Stimulated activated naive CD8-positive, alpha-beta T cell treated with anti-CD3 and anti-CD28 coated beads, Interleukin-15, Interleukin-2, amounts not matched to agents 100 ng/mL and 50 ng/mL, for 24 hours (primary cell): ENCODE data around the gene PTGES2.

Experiments
- H3K27ac Mint-ChIP-seq: one replicate; pipeline ENCODE4 v1.8.0; 2021; ENCODE audit warnings: mild to moderate bottlenecking, mixed read lengths
- H3K27me3 Mint-ChIP-seq: one replicate; pipeline ENCODE4 v1.8.0; 2021; ENCODE audit warnings: mixed read lengths
- H3K36me3 Mint-ChIP-seq: one replicate; pipeline ENCODE4 v1.8.0; 2021; ENCODE audit warnings: low read depth, mixed read lengths
- H3K4me1 Mint-ChIP-seq: one replicate; pipeline ENCODE4 v1.8.0; 2021; ENCODE audit warnings: low read depth, mixed read lengths
- H3K4me3 Mint-ChIP-seq: one replicate; pipeline ENCODE4 v1.8.0; 2021; ENCODE audit warnings: mild to moderate bottlenecking, mixed read lengths
- H3K9me3 Mint-ChIP-seq: one replicate; pipeline ENCODE4 v1.8.0; 2021; ENCODE audit warnings: mixed read lengths

Gene PTGES2

DNA sequence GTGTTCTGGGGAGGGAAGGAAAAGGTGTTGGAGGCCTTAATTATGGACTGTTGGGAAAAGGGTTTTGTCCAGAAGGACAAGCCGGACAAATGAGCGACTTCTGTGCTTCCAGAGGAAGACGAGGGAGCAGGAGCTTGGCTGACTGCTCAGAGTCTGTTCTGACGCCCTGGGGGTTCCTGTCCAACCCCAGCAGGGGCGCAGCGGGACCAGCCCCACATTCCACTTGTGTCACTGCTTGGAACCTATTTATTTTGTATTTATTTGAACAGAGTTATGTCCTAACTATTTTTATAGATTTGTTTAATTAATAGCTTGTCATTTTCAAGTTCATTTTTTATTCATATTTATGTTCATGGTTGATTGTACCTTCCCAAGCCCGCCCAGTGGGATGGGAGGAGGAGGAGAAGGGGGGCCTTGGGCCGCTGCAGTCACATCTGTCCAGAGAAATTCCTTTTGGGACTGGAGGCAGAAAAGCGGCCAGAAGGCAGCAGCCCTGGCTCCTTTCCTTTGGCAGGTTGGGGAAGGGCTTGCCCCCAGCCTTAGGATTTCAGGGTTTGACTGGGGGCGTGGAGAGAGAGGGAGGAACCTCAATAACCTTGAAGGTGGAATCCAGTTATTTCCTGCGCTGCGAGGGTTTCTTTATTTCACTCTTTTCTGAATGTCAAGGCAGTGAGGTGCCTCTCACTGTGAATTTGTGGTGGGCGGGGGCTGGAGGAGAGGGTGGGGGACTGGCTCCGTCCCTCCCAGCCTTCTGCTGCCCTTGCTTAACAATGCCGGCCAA lies 19.1 kb downstream of the PTGES2 start:
- Mint-ChIP-seq H3K36me3 (peaks cover 44% of the 10 kb centered on the region), H3K27ac (no peak overlapping the region), H3K27me3 (no peaks in the 10 kb centered on the region), H3K9me3 (no peaks in the 10 kb centered on the region), H3K4me3 (no peak overlapping the region), H3K4me1 (peaks cover 6% of the 10 kb centered on the region)

DNA sequence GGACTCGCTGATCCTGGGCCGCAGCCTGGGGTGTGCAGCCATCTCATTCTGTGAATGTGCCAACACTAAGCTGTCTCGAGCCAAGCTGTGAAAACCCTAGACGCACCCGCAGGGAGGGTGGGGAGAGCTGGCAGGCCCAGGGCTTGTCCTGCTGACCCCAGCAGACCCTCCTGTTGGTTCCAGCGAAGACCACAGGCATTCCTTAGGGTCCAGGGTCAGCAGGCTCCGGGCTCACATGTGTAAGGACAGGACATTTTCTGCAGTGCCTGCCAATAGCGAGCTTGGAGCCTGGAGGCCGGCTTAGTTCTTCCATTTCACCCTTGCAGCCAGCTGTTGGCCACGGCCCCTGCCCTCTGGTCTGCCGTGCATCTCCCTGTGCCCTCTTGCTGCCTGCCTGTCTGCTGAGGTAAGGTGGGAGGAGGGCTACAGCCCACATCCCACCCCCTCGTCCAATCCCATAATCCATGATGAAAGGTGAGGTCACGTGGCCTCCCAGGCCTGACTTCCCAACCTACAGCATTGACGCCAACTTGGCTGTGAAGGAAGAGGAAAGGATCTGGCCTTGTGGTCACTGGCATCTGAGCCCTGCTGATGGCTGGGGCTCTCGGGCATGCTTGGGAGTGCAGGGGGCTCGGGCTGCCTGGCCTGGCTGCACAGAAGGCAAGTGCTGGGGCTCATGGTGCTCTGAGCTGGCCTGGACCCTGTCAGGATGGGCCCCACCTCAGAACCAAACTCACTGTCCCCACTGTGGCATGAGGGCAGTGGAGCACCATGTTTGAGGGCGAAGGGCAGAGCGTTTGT lies 19.9 kb downstream of the PTGES2 start:
- Mint-ChIP-seq H3K4me3 (no peak overlapping the region), H3K36me3 (peaks cover 45% of the 10 kb centered on the region), H3K27me3 (no peaks in the 10 kb centered on the region), H3K27ac (peak overlapping the region; percentile 28), H3K4me1 (peaks cover 14% of the 10 kb centered on the region), H3K9me3 (no peaks in the 10 kb centered on the region)

DNA sequence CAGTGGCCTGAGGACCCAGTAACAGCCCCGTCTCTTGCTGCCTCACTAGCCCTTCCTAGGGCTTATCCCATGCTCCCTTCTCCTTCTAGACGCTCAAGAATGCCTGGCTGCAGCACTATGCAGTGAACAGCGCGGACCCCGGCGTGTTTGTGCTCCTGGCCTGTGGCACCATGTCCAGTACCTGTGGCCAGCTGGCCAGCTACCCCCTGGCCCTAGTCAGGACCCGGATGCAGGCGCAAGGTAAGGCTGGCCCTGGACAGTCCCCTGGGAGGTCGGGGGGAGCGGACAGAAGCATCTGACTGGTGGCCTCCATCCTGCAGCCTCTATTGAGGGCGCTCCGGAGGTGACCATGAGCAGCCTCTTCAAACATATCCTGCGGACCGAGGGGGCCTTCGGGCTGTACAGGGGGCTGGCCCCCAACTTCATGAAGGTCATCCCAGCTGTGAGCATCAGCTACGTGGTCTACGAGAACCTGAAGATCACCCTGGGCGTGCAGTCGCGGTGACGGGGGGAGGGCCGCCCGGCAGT lies 20.5 kb downstream of the PTGES2 start:
- no peaks in the 10 kb centered on the region for H3K9me3 Mint-ChIP-seq
- H3K4me1 Mint-ChIP-seq = peaks cover 21% of the 10 kb centered on the region
- no peak overlapping the region for H3K27ac Mint-ChIP-seq
- H3K4me3 Mint-ChIP-seq = no peak overlapping the region
- peaks cover 52% of the 10 kb centered on the region for H3K36me3 Mint-ChIP-seq
- no peaks in the 10 kb centered on the region for H3K27me3 Mint-ChIP-seq

DNA sequence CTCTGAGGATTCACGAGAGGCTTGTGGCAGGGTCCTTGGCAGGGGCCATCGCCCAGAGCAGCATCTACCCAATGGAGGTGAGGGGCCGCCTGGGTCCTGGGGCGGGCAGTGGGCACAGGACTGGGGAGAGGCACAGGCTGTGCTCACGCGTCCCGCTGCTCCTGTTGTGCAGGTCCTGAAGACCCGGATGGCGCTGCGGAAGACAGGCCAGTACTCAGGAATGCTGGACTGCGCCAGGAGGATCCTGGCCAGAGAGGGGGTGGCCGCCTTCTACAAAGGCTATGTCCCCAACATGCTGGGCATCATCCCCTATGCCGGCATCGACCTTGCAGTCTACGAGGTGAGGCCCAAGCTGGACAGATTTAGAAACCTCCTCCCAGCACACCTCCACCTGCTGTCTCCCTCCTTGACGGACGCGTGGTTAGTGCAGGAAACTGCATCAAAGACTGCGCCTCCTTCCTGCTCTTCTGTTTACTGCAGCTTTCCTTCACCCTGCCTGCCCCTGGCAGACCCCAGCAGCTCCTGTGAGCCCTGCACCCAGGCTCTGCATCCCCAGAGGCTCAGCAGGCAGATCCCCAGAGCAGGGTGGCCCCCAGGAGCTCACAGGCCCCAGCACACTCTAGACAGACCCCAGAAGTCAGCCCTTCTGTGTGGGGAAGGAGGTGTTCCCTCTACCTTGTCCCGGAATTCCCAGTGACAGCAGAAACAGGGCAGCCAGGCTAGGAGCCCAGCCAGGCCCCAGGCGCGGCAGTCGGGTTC lies 21.2 kb downstream of the PTGES2 start:
- Mint-ChIP-seq H3K4me1 (peaks cover 22% of the 10 kb centered on the region), H3K36me3 (peaks cover 52% of the 10 kb centered on the region), H3K27me3 (no peaks in the 10 kb centered on the region), H3K4me3 (no peak overlapping the region), H3K27ac (peak overlapping the region; percentile 41), H3K9me3 (no peaks in the 10 kb centered on the region)

DNA sequence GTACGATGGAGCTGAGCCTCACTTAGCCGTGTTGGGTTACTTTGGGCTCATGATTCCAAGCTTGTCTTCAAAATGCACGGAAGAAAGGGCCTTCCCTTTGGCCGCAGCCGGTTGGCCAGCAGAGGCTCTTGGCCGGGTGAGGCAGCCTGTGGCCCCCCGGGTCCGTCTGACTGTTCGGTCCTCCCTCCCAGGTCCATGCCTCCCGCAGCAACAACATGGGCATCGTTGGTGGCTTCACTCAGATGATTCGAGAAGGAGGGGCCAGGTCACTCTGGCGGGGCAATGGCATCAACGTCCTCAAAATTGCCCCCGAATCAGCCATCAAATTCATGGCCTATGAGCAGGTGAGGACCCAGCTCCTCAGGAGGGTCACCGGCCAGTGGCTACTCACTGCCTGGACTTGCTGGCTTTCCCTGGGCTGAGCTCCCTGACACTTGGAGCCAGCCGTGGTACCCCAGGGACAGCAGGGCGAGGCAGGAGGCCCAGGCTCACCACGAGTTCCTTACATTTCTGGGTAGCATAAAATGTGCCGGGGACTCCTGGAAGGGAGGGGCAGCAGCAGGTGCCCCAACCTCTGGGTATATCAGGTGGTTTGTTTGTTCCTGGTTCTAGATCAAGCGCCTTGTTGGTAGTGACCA lies 21.9 kb downstream of the PTGES2 start:
- no peaks in the 10 kb centered on the region for H3K27me3 Mint-ChIP-seq
- no peak overlapping the region for H3K4me3 Mint-ChIP-seq
- peaks cover 26% of the 10 kb centered on the region for H3K4me1 Mint-ChIP-seq
- no peak overlapping the region for H3K27ac Mint-ChIP-seq
- no peaks in the 10 kb centered on the region for H3K9me3 Mint-ChIP-seq
- H3K36me3 Mint-ChIP-seq = peaks cover 55% of the 10 kb centered on the region

DNA sequence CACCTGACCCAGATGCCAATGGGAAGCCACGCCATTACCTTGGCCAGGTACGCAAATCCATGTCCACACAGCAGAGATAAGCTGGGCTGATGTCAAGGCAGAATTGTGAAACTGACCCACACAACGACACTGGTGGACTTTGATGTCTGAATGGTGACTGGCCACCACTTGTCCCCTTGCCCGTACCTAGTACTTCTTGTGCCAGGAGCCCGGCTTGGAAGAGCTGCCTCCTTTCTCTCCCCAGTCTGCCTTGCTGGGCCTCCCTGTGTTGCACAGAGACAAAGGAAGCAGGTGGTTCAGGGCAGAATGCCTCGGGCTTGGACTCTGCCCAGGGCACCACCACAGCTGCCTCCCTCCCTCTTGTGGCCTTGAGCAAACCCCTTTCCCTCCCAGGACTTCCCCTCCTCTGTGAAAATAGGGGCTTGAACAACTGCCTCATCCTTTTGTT lies 23.3 kb downstream of the PTGES2 start:
- H3K4me1 Mint-ChIP-seq = peaks cover 38% of the 10 kb centered on the region
- H3K9me3 Mint-ChIP-seq = no peaks in the 10 kb centered on the region
- peaks cover 48% of the 10 kb centered on the region for H3K36me3 Mint-ChIP-seq
- no peaks in the 10 kb centered on the region for H3K27me3 Mint-ChIP-seq
- no peak overlapping the region for H3K27ac Mint-ChIP-seq
- no peak overlapping the region for H3K4me3 Mint-ChIP-seq

DNA sequence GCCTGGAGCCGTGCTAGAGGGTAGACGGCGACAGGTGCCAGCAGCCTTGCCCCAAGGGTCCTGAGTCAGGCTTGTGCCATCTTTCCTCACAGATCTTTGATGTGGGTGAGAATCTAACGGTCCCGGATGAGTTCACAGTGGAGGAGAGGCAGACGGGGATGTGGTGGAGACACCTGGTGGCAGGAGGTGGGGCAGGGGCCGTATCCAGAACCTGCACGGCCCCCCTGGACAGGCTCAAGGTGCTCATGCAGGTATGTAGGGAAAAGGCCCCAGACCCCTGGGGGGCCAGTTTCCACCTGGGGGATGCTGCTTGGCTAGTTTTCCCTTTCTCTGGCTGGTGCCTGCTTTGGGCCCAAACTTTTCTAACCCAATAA lies 24.0 kb downstream of the PTGES2 start:
- H3K36me3 Mint-ChIP-seq = peaks cover 48% of the 10 kb centered on the region
- no peaks in the 10 kb centered on the region for H3K27me3 Mint-ChIP-seq

DNA sequence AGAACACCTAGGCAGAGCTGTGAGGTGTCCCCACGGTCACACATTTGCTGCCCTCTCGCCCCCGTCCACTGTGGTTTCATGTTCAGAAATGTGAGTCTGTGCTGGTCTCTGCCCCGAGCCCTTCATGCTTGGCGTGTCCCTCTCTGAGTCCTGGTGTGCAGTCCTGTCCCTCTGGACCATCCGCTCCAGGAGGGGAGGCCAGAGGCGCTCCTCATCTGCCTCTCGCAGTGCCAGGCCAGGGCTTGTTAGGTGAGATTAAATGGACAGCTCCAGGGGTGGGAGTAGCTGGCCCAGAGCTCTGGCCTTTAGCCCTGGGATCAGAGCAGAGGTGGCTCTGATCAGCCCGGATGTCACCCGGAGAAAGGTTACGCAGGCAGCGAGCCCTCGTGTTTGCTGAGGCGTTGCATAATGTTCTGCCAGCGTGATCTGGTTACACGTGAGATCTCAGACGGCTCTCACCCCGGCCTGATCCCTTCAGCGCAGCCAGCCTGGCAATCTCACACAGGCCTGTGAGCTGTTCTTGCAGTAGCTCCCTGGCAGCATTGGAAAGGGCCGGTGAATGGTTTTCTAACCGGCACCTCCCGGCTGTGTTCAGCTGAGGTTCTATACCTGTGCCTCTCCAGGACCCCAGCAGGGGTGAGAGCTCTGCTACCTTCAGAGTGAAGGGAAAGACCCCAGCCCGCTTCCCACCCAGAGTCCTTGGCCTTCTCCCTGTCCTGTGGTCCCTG lies 24.5 kb downstream of the PTGES2 start:
- H3K4me3 Mint-ChIP-seq = no peak overlapping the region
- H3K4me1 Mint-ChIP-seq = peaks cover 50% of the 10 kb centered on the region
- no peaks in the 10 kb centered on the region for H3K27me3 Mint-ChIP-seq
- H3K36me3 Mint-ChIP-seq = peaks cover 47% of the 10 kb centered on the region
- H3K9me3 Mint-ChIP-seq = no peaks in the 10 kb centered on the region
- peak overlapping the region; percentile 45 for H3K27ac Mint-ChIP-seq

More for the DNA sequence above, 24.0 kb downstream of the PTGES2 start:
- peaks cover 44% of the 10 kb centered on the region for H3K4me1 Mint-ChIP-seq
- no peak overlapping the region for H3K4me3 Mint-ChIP-seq
- H3K27ac Mint-ChIP-seq = no peak overlapping the region
- no peaks in the 10 kb centered on the region for H3K9me3 Mint-ChIP-seq

DNA sequence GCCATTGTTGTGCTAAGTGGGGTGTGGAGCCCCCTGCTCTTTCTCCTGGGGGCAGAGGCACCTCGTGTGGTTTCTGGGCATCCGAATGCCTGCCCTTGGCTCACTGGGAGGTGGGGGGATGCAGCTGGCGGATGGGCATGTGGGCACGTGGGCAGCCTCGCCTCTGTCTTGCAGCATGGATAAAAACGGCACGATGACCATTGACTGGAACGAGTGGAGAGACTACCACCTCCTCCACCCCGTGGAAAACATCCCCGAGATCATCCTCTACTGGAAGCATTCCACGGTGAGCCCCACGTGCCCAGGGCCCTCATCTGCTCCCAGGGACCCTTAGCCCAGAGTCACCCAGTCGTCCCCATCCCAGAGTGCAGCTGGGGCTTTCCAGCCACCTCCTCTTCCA lies 25.3 kb downstream of the PTGES2 start:
- peak overlapping the region; percentile 45 for H3K27ac Mint-ChIP-seq
- no peaks in the 10 kb centered on the region for H3K27me3 Mint-ChIP-seq
- no peaks in the 10 kb centered on the region for H3K9me3 Mint-ChIP-seq
- no peak overlapping the region for H3K4me3 Mint-ChIP-seq
- peaks cover 58% of the 10 kb centered on the region for H3K4me1 Mint-ChIP-seq
- peaks cover 42% of the 10 kb centered on the region for H3K36me3 Mint-ChIP-seq

DNA sequence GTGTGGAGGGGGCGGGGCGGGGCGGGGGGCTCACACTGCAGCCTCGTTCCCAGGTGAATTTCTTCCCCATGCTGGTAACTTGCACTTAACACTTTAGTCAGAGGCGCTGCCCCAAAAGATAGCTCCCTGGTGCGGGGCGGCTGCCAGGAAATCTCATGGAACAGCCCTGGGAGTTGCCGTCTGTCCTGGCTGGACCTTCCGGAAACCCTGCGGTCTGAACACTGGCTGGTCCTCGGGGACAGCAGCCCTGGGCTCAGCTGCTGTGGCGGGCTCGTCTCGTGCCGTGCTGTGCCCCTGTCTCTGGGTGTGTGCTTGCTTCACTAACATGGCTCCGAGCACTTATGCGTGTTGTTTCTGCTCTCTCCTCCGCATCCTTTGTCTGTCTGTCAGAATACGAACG lies 25.8 kb downstream of the PTGES2 start:
- no peaks in the 10 kb centered on the region for H3K9me3 Mint-ChIP-seq
- peaks cover 42% of the 10 kb centered on the region for H3K36me3 Mint-ChIP-seq
- H3K4me3 Mint-ChIP-seq = no peak overlapping the region
- peaks cover 63% of the 10 kb centered on the region for H3K4me1 Mint-ChIP-seq
- H3K27me3 Mint-ChIP-seq = no peaks in the 10 kb centered on the region
- no peak overlapping the region for H3K27ac Mint-ChIP-seq

DNA sequence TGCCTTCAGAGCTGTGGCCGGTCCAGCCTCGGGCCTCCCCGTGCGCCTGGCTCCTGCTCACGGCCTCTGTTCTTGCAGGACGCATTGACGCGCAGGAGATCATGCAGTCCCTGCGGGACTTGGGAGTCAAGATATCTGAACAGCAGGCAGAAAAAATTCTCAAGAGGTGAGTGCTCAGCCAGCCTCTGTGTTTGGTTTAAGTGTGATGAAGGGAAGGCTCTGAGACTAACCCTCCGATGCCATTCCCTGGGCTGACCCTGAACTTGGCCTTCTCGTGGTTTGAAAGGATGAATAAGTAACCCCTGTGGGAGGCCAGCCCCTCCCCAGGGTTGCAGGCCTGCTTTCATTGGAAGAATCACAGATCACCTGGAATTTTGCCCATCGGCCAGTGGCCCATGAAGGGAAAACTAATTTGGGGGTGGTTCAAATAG lies 26.3 kb downstream of the PTGES2 start:
- H3K27ac Mint-ChIP-seq = no peak overlapping the region
- H3K4me1 Mint-ChIP-seq = peaks cover 66% of the 10 kb centered on the region
- no peaks in the 10 kb centered on the region for H3K9me3 Mint-ChIP-seq

DNA sequence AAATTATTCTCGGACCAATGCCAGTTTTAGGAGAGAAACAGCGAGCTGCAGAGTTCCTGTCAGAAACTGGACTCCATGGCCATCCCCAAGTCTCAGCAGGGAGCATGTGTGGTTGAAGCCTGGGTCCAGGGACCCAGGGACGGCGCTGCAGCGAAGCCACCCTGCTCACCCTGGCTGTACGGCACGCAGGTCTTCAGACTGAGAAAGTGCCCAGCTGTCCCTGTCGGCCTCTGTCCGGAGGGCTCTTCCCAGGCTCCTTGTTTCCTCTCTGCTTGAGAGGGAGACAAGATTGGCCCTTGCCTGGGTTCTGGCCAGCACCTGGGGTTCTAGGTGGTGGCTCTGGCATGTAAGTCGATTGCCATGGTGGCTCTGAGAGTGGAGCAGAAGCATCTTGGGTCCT lies 26.9 kb downstream of the PTGES2 start:
- Mint-ChIP-seq H3K4me1 (peaks cover 67% of the 10 kb centered on the region), H3K4me3 (no peak overlapping the region), H3K36me3 (peaks cover 42% of the 10 kb centered on the region), H3K9me3 (no peaks in the 10 kb centered on the region), H3K27me3 (no peaks in the 10 kb centered on the region), H3K27ac (no peak overlapping the region)

More for the DNA sequence above, 26.3 kb downstream of the PTGES2 start:
- H3K4me3 Mint-ChIP-seq = no peak overlapping the region
- no peaks in the 10 kb centered on the region for H3K27me3 Mint-ChIP-seq
- H3K36me3 Mint-ChIP-seq = peaks cover 42% of the 10 kb centered on the region

DNA sequence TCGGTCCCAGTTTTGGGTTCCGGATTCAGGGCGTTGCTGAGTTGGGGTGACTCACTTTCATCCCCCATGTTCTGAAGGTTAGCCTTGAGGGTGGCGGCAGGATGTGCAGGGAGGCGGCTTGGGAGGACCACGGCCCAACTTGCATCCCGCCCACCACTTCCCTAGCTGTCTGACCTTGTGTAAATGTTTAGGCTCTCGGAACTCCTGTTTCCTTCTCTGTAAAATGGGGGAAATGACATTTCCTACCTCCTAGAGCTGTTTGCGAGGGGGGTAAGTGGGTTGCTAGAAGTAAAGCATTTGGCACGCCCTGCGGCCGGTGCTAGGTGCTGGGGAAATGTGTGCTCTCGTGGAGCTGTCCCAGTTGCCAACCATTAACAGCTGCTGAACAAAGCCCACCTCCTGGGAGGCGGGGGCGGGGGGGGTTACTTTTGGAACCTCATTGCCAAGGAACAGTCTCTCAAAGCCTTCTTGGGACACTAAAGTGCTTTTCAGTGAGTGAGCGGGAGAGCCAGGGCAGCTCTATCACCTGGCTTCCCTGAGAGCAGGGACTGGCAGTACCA lies 27.5 kb downstream of the PTGES2 start:
- Mint-ChIP-seq H3K36me3 (peaks cover 42% of the 10 kb centered on the region), H3K4me3 (no peak overlapping the region), H3K27ac (peak overlapping the region; percentile 21), H3K4me1 (peaks cover 73% of the 10 kb centered on the region), H3K9me3 (no peaks in the 10 kb centered on the region), H3K27me3 (no peaks in the 10 kb centered on the region)
